ENCODE measurements around the gene BCL2A1.

DNA sequence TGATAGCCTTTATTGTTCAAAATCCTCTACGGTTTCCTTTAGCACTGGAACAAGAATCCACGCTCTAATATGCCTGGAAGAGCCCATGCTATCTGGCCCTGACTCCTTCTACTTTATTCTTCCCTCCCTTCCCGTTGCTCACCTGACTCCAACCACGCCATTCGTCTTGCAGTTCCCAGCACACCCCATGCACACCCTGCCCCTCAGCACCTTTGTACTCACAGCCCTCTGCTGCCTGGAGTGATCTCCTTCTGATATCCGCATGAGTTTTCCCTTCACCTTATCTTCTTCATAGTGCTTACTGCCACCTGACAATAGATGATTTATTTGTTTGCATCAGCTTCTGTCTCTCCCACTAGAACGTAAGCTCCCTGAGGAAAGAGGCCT lies 16.6 kb upstream of the BCL2A1 start:
- TF ChIP-seq, protein P1, sequence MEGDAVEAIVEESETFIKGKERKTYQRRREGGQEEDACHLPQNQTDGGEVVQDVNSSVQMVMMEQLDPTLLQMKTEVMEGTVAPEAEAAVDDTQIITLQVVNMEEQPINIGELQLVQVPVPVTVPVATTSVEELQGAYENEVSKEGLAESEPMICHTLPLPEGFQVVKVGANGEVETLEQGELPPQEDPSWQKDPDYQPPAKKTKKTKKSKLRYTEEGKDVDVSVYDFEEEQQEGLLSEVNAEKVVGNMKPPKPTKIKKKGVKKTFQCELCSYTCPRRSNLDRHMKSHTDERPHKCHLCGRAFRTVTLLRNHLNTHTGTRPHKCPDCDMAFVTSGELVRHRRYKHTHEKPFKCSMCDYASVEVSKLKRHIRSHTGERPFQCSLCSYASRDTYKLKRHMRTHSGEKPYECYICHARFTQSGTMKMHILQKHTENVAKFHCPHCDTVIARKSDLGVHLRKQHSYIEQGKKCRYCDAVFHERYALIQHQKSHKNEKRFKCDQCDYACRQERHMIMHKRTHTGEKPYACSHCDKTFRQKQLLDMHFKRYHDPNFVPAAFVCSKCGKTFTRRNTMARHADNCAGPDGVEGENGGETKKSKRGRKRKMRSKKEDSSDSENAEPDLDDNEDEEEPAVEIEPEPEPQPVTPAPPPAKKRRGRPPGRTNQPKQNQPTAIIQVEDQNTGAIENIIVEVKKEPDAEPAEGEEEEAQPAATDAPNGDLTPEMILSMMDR (optimal IDR thresholded peaks at IDR 0.05 in 1 of 3, IDR thresholded peaks at IDR 0.05 in 1 of 3, conservative IDR thresholded peaks at IDR 0.05 in 1 of 3; ENCODE audit: extremely low read depth in 1 of 3, insufficient read depth in 2 of 3, low read length in 3 of 3) = no peak
- no peak for TF ChIP-seq EZH2 (IDR thresholded peaks at IDR 0.05; ENCODE audit: low read length)
